Umbilical cord (tissue), 2 donors: ENCODE data around the gene CWC25. TPM values are rescaled to one million over a fixed set of nuclear protein-coding genes. Genes with fewer than 3 reads are reported as not detected.
A peak's percentile ranks its signal among the peaks of the same experiment; 100 is the strongest.

ENCODE experiments used
- DNase-seq: peaks from one replicate; pipeline ENCODE4 v3.0.0-alpha.2; 2015; ENCODE audit warnings: low spot score
- total RNA-seq: library from RNA; depleted of rRNA; stranded (reverse); fragments of >200 nt; gene quantifications from one replicate; pipeline ENCODE4 v1.2.3, GENCODE V29; 2014; ENCODE audit warnings: low replicate concordance; ENCODE audit not compliant: insufficient read depth

The CWC25 gene
- total RNA-seq, 1 donor from 2014 or later = 17.6 TPM

DNA sequence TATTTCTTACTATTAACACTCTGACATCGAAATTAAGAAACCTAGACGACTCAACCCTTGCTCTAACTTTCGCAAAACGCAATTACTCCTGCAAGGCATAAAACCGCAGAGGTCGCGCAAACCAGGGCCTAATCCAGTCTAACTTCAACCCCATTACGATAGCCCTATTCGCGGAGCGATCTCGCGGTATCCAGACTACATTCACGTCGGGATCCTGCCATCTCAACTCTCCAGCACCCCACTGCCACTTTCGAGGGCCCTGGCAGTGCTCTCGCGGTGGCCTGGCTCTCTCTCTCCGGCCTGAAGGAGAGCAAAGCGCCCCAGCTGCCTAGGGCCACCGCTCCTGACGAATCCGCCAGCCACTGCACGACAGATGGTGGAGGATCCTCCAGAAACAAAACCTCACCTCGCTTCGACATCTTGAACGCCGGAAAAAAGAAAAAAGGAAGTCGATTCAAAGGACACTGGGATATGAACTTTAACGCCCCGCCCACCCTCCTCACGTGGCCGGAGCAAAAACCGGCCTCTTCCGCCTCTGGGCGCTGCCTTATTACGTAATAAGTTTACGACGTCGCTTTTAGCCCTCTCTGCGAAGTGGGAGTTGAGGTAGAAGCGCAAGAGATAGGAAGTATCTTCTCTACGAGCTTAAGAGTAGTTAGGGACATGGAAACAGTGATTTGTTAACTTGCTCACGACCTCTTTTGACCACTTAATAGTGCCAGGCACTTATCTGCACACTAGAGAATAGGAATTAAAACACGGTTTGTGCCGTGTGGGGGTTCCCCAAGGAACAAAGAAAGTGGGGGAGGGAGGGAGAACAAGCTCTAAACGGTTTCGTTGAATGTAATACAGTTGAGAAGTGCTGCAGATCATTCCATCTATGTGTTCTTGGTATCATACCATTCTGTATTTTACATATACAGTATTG, 28.4 kb upstream of the CWC25 start, which contains the start of gene RPL23:
RPL23 (minus strand) TSS at position 430 of the 928 bp plus-strand sequence; CDS start at position 419, 11 bp downstream.
- DNase-seq = peak; percentile 99

DNA sequence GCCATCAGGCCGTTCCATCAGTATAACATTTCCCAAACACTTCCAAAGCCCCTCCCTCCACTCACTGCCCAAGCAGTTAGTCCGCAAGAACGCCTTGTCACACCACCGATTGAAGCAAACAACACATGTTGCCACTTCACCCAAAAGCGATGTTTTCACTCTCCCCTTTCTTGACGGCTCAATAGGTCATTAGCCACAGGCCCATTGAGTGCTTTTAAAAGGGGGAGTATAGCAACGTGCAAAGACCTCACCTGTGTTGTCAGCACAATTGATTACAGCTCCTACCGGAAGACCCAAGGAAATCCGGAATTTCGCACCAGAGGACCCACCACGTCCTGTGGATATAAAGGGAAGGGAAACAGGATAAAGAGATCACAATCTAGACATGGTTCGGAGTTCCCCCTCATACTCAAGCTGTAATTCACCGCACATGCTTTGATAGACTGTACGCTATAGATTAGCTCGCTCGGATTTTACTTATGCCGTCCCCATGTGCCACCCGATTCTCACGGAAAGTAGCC, 27.7 kb upstream of the CWC25 start:
- no peak for DNase-seq

DNA sequence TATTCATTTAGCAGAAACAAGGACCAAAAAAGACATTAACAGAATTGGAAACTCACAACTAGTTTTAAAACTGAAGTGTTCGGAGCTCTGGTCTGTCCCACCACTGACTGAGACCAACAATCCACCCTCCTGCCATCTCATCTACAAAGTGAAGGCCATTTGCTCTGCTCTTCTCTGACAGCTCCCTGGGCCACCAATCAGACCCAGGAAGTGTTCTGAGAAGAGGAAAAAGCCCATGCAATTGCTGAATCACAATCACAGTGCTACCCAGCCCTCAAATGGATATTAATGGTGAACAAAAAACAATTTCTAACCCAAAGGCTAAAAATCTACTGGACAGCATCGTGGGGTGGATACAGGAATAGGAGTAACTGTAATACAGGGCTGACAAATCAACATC, 26.3 kb upstream of the CWC25 start:
- DNase-seq = no peak

DNA sequence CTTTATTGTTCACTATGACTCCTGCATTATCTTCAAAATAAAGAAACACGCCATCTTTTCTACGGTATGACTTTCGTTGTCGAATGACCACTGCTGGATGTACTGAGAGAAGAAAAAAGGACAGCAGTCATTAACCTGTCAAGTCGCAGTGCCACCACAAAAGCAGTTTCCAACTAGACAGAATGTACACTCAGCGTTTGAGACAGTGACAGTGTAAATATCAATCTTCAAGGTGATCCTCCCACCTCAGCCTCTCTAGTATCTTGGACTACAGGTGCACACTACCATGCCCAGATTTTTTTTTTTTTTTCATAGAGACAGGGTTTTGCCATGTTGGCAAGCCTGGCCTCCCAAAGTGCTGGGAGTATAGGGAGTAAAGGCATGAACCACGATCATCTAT, 25.3 kb upstream of the CWC25 start:
- DNase-seq = no peak

DNA sequence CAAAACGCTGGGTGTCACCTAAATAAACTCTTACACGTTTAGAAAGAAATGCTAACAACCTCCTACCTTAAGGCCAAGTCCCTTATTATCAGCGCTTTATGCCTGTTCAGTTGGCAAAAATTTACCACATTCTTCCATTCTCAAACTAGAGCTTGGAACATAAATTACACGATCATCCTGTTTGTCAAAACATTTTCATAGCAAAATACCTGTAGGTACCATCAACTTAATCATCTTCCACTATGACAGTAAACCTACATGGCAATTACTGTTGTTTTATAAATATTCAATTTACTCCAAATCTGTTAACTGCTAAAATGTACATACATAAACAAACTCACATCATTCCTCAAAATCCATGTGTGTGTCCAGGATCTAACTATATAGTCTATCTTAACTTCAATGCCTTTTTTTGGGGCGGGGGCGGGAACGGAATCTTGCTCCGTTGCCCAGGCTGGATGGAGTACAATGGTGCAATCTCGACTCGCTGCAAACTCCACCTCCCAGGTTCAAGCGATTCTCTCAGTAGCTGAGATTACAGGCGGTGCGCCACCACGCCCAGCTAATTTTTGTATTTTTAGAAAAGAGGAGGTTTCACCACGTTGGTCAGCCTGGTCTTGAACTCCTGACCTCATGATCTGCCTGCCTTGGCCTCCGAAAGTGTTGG, 24.0 kb upstream of the CWC25 start:
- DNase-seq = no peak

DNA sequence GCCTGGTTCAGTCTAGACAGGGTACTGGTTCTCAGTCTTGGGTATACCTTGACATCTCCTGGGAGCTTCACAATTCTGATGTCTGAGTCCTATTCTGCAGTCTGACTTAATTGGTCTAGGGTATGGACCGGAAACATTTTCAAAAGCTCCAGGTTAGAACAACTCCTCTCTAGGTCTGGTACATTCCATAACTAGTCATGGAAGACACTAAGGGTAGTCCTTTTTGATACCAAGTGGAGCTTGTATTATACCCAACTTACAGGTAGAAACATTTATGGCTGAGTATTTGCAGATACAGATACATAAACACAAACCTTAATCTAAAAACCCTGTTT, 23.4 kb upstream of the CWC25 start:
- no peak for DNase-seq

DNA sequence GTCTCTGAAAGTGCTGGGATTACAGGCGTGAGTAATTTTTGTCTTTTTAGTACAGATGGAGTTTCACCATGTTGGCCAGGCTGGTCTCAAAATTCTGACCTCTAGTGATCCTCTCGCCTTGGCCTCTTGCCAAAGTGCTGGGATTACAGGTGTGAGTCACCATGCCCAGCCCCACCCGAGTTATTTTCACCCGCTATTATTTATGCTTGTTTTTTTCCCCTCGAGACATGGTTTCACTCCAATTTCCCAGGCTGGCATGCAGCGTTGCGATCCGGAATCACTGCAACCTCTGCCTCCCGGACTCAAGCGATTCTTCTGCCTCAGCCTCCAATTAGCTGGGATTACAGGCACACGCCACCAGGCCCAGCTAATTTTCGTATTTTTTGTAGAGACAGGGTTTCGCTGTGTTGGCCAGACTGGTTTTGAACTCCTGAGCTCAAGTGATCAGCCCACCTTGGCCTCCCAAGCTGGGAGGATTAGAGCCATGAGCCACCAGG, 19.2 kb upstream of the CWC25 start:
- no peak for DNase-seq

DNA sequence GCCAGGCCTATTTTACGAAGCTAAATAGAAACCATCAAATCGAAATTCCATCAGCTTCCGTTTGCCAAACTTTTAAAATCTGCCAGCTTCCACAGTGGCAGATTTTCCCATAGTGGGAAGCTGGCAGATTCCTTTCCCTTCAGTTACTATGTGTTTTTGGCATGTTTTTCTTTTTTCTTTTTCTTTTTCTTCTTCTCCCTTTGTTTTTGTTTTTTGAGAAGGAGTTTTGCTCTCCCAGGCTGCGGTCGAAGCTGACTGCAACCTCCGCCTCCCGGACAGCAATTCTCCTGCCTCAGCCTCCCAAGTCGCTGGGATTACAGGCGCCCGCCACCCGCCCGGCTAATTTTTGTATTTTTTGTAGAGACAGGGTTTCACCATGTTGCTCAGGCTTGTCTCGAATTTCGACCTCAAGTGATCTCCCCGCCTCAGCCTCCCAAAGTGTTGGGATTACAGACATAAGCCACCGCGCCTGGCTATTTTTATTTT, 684 bp upstream of the CWC25 start:
- DNase-seq = no peak

DNA sequence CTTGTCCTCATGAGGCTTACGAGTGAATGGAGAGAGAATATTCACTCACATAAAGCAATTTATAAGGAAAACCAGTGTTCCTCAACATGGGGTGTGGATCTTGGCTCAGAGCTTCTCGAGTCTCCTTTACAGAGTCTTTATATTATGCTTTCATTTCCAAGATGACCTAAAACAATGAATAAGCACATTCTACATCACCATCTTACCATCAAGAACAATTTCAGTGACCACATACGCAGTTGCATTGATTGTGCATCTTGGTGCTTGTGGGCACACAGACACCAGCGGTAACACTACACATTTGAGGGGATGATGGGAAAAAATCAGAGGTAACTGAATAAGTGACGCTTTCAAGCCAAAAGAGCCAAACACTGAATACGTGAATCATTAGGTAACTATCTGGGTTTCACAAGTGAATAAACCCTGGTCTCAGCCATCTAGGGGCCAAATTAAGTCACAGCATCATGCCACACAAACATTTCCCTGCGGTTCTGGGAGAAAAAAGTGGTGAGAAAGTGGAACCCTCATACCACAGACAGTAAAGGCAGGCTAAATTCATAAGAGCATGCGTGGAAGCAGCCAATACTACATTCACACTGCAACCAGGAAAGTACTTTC, 9.4 kb downstream of the CWC25 start:
- no peak for DNase-seq

DNA sequence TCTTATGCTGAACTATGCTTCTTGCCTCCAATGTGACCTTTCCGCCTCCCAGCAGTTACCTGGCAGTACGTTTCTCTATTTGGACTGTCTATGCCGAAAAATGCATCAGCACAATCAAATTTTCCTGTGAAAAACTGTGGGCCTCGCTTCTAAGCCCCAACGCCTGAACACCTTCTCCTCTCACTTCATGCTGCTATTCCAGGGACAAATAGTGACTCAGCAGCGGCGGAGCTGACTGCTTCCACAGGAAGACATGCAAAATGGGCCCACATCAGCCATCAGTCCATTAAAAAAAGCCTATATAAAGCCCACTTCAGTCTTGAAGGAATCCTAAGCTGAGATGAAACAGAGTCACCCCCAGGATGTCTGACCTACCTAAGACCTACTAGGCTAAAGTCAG, 15.3 kb downstream of the CWC25 start:
- DNase-seq = no peak

DNA sequence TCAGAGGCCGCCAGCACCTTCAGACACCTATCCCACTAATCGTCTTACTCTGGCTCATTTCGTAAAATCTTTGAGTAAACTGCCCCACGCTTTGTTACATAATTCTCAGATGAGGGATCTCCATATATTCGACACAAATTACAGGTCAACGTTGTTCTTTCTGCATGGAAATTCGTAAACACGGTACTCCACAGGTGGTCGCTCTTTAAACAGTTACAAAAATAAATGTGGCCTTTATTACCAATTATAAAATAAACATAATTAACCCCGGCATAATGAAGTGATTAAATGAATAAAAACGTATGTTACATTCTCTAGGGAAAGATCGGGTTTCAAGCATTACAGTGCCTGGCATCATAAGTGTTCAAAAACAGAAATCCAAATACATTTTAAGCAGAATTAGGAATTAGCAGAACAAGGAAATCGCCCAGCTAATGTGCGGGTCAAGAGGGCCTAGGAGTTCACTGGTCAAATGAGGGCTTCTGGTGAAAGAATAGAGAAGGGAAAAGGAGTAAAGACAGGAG, 24.8 kb downstream of the CWC25 start:
- DNase-seq = no peak

DNA sequence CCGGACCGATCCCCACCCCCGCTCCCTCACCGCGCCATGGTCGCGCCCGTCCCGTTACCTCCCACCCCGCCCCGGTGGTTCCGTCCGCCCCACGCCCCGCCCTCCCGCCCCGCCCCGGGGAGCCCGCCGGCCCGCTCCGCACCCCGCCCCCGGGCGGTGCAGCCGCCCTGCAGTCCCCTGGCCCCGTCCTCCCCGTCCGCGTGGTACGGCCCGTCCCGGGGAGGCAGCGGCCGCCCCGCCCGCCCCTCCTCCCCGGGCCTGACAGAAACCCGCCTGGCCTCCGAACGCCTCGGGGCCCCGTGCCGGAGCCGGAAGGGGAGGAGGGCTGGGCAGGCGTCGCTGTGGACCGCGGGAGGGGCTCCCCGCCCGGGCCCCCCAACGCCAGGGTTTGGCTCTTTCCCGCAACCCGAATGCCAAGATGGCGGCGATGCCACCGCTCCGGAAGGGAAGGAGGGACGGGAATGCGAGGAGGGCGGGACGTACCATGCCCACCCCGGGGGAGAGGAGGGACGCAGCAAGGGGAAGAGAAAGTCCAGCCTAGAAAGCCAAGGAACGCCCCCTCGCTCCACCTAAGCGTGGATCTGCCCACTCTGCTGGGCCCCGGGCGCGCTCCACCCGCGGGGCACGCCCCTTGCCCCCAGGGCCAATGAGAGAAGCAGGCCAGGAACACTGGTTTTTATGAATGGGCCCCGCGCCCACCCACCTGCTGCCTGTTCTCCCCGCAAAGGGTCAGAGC, 25.5 kb downstream of the CWC25 start, which contains the start of gene PIP4K2B:
PIP4K2B (minus strand) TSS at position 56 of the 736 bp plus-strand sequence. CDS start 132 bp downstream, outside the sequence.
- peak; percentile 99 for DNase-seq

DNA sequence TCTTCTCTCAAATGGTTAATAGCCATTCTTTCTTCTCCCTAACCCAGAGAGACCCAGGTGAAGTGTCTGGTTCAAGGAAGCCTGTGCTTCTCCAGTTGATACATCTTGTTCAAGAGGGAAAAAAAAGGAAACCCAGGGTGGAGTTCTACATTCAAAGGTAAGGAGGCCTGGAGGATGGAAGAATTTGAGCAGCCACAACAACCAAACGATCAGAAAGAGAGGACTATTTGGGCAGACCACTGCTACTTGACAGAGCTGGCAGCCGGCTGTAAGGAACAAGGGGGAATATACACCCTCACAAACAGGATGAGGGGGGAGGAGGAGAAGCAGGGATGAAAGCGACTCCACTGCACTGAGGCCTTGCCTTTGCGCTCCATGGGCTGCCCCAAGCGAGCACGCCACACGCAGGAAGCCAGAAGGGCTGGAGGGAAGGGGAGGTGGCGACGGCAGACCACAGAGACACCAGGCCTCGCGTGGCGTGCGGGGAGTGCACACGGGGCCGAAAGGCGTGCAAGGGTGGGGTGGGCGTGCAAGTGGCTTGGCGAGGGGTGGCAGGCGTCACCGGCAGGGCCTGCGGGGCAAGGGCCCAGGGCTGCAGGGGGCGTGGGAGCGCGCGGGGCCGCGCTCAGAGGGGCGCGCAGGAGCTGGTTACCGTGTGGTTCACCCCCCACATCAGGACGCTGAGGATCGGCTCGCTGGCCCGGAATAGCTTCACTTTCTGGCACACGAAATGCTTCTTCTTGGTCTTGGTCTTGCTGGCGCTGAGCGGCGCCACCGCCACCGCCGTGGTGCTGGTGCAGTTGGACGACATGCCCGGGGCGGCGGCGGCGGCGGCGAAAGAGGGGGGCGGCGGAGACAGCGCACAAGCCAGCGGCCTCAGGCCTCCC, 26.3 kb downstream of the CWC25 start:
- peak; percentile 69 for DNase-seq

DNA sequence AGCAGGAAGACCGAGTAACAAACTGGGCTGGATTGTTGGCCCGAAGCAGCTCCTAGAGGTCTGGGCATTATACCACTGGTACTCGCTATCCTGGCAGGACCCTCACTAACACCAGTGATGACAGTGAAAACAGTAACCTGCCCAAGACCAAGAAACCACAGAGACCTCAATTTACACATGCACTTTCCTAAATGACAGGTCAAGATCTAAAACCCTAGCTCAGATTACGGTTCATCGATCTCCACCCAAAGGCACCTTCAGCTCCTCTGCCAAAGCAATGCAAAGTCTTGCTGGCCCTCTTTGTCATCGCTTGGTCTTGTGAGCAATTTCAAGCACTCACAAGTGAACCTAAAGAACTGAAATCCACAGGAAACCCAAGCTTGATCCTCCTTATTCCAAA, 27.3 kb downstream of the CWC25 start:
- no peak for DNase-seq

DNA sequence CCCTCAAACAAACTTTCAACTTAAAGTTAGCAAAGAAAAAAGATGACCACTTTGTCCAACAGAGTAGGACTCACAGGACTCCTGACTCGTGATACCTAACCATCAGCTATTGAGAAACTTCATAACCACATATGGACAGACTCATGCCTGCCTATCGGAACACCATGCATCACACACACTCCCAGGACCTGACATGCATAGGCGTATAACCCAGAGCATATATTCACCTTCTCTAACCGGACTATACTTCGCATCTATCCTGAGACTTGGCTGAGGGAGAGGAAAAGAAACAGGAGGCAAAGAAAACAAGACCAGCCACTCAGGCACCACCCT, 28.0 kb downstream of the CWC25 start:
- DNase-seq = no peak

DNA sequence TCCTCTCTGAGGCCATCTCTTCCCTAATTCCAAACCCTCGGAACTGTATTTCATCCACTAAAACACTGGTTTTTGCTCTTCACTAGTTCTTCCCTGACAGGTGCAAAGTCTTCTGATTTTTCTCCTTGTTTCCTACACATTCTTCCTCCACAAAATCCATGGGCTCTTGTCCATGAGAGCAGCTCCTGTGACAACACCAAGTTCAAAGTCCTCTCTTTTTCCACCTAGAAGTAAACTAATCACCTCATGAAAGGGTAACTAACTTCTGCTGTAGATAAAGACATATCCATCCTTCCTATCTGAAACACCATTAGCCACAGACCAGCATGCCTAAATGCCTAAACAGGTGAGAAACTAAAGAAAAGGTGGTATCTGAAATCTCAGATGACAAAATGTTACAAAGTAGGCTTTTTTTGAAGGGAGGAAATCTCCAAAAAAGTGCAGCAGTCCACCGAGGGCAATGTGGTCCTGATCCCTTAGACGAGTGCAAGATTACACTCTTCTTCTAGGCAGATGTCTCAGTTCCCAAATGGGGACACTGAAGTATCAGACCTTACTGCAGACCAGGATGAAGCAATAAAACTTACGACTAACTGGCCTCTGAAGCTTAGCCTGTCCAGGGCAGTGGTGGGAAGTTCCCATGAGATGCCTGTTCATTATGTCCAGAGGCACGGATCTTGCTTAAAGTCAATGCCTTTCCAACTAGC, 28.5 kb downstream of the CWC25 start:
- DNase-seq = no peak

DNA sequence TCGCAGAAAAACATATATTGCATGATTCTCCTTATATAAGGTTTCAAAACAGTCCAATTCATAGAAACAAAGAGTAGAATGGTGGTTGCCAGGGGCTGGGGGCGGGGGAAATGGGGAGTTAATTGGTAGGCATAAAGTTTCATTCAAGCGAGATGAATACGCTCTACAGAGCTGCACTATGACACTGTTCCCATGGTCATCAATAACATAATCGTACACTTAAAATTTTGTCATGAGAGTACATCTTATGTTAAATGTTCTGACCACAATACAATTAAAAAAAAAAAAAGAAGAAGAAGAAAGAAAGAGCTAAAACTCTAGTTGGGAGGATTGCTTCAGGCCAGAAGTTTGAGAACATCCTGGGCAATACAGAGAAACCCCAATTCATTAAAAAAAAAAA, 30.9 kb downstream of the CWC25 start:
- DNase-seq = no peak

DNA sequence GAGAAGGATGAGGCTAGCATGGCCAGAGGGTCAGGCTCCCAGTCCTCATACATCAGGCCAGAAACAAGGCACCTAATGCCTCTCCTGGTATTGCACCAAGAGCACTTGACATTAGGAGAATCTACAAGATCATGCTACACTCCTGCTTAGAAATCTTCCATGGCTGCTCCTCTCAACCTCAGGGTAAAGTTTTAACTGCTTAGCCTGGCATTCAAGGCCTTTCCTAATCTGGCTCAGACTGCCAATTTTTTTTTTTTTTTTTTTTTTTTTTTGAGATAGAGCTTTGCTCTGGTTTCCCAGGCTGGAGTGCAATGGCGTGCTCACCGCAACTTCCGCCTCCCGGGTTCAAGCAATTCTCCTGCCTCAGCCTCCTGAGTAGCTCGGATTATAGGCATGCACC, 34.0 kb downstream of the CWC25 start:
- DNase-seq = no peak

DNA sequence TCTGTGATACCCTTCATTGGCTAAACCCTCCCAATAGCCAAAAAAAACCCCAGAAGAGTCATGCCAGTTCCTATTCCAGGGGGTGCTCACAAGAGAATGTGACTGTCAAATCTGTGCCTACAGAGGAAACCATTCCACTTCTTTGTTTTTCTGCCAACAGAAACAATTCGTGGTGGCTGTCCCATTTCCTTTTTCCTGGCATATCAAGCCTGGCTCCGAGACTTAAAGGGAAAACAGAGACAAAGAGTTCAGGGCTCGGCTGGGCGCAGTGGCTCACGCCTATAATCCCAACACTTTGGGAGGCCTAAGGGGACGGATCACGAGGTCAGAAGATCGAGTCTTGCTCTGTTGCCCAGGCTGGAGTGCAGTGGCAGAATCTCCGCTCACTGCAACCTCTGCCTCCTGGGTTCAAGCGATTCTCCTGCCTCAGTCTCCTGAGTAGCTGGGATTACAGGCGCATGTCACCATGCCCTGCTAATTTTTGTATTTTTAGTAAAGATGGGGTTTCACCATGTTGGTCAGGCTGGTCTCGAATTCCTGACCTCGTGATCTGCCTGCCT, 34.9 kb downstream of the CWC25 start:
- DNase-seq = peak; percentile 15
